Effector memory CD4-positive, alpha-beta T cell (primary cell): ENCODE results near the gene ACE.
"Not testable (repeated sequence)": the region's sequence is repeated elsewhere in the genome, so short reads cannot be mapped to it uniquely, and the experiment has no call there.

Experiments used
- DNase-seq, 3 donors: peaks; one replicate each; pipeline ENCODE4 v3.0.0-alpha.2; 2020
- H3K27ac ChIP-seq: 2 replicates; pipeline ENCODE4 v1.7.0; 2013; ENCODE audit warnings: mild to moderate bottlenecking, low read length, moderate library complexity; ENCODE audit not compliant: insufficient read depth, poor library complexity, severe bottlenecking
- H3K27me3 ChIP-seq: replicated peaks from 2 replicates; pipeline ENCODE4 v1.7.0; 2013; ENCODE audit warnings: mild to moderate bottlenecking, low read length; ENCODE audit not compliant: insufficient read depth, control insufficient read depth, poor library complexity, severe bottlenecking
- H3K36me3 ChIP-seq: 2 replicates; pipeline ENCODE4 v1.7.0; 2013; ENCODE audit warnings: mild to moderate bottlenecking, low read length, moderate library complexity; ENCODE audit not compliant: control insufficient read depth, insufficient read depth
- H3K4me1 ChIP-seq: 2 replicates; pipeline ENCODE4 v1.7.0; 2013; ENCODE audit warnings: low read length, mild to moderate bottlenecking; ENCODE audit not compliant: control insufficient read depth, insufficient read depth, poor library complexity, severe bottlenecking
- H3K4me3 ChIP-seq: 2 replicates; pipeline ENCODE4 v1.7.0; 2013; ENCODE audit warnings: low read length, low read depth, mild to moderate bottlenecking; ENCODE audit not compliant: insufficient read depth, poor library complexity, severe bottlenecking
- H3K9me3 ChIP-seq: 2 replicates; pipeline ENCODE4 v1.7.0; 2013; ENCODE audit warnings: mild to moderate bottlenecking, low read length, moderate library complexity; ENCODE audit not compliant: control insufficient read depth

ACE gene

DNA sequence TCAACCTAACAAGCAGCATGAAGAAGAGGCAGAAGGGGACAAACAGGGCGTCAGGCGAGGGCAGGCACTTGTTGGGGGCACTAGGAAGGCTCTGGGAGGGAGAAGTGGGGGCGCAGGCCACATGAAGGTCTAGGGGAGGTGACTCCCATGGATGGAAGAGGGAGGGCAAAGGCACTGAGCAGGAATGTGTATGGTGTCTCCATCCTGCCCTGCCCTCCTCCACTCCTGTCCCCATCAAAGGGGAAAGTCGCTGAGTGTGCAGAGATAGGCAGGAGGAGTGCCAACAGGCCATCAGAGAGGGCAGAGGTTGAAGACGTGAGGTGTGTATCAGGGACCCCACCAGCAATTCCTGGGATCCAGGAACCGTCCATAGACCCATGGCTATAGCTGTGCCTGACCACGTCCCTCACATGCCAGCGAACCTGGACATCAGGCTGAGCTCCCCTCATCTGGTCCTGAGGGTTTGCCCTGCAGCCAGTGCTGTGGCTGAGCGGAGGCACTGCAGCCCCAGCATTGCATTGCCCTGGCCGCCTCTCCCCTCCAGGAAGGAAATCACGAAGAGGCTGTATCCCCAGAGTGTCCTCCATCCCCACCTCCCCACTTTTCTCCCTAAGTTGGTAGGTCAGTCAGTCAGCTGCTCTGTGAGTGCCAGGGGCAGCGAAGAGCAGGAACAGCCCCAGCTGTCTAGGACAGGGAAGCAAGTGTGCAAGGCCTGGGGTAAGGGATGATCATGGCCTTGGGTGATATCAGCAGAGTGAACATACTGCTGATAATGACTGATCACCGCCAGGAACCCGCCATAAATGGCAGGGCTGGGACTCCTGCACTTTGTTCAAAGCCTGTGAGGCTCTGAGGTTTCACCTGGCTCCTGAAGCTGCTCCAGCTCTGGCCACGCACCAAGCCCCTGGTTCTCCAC is 24.6 kb upstream of the ACE start:
- Histone ChIP-seq H3K4me1 (peaks cover 8% of the 10 kb centered on the region), H3K27me3 (no peaks in the 10 kb centered on the region), H3K27ac (no peak overlapping the region), H3K4me3 (no peak overlapping the region), H3K9me3 (no peaks in the 10 kb centered on the region), H3K36me3 (no peaks in the 10 kb centered on the region)
- no peak for DNase-seq

DNA sequence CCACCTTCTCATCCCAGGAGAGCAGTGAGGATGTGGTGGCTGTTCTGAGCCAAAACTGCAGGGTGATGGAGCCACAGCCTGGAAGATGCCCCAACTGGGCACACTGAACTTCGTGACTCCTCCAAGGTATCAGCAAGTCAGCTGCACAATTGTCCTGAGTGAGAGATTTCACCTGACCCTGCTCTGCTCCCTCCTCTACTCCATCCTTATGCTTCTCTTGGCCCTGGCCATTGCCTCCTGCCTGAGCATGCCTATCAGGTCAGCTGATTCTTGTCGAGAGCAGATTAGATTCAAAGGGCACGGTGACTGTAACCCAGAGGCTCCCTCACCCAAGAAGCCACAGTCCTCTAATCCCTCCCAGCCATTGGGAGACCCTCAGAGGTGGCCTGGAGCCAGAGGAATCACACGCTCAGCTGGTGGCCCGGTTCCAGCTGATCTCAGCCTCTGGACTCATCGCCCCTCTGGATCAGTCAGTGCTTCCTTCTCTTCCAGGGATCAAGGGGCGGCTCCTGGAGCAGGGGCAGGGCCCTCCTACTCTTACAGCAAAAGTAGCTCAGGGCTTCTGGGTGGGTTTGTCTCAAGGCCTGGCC is 23.8 kb upstream of the ACE start:
- Histone ChIP-seq H3K9me3 (no peaks in the 10 kb centered on the region), H3K36me3 (no peaks in the 10 kb centered on the region), H3K27ac (no peak overlapping the region), H3K4me1 (peaks cover under 1% of the 10 kb centered on the region), H3K4me3 (no peak overlapping the region), H3K27me3 (no peaks in the 10 kb centered on the region)
- DNase-seq = no peak

- not testable (repeated sequence) for H3K9me3 ChIP-seq, H3K27ac ChIP-seq, H3K36me3 ChIP-seq, H3K4me1 ChIP-seq, DNase-seq, H3K4me3 ChIP-seq, H3K27me3 ChIP-seq
These were observed 22.5 kb upstream of the ACE start for GRCh38 chr17:63454357-63454756.

- Histone ChIP-seq H3K27ac (no peak overlapping the region), H3K36me3 (no peaks in the 10 kb centered on the region), H3K4me3 (no peak overlapping the region), H3K4me1 (no peaks in the 10 kb centered on the region), H3K9me3 (no peaks in the 10 kb centered on the region), H3K27me3 (no peaks in the 10 kb centered on the region)
- no peak for DNase-seq
These were observed 21.9 kb upstream of the ACE start for GRCh38 chr17:63454915-63455314.

- Histone ChIP-seq H3K4me1 (no peaks in the 10 kb centered on the region), H3K36me3 (no peaks in the 10 kb centered on the region), H3K27me3 (no peaks in the 10 kb centered on the region), H3K9me3 (no peaks in the 10 kb centered on the region), H3K4me3 (no peak overlapping the region), H3K27ac (no peak overlapping the region)
- DNase-seq = no peak
These were observed 21.4 kb upstream of the ACE start for GRCh38 chr17:63455417-63455816.

GRCh38 chr17:63458478-63458877 is 18.4 kb upstream of the ACE start:
- H3K4me1 ChIP-seq = no peaks in the 10 kb centered on the region

GRCh38 chr17:63460018-63460417 is 16.8 kb upstream of the ACE start:
- no peak for DNase-seq
- no peaks in the 10 kb centered on the region for H3K36me3 ChIP-seq
- H3K27me3 ChIP-seq = no peaks in the 10 kb centered on the region
- H3K4me3 ChIP-seq = no peak overlapping the region
- no peaks in the 10 kb centered on the region for H3K9me3 ChIP-seq
- H3K4me1 ChIP-seq = no peaks in the 10 kb centered on the region
- no peak overlapping the region for H3K27ac ChIP-seq

More at GRCh38 chr17:63458478-63458877, 18.4 kb upstream of the ACE start:
- H3K36me3 ChIP-seq = no peaks in the 10 kb centered on the region
- DNase-seq = no peak
- H3K27ac ChIP-seq = no peak overlapping the region
- H3K9me3 ChIP-seq = no peaks in the 10 kb centered on the region
- H3K27me3 ChIP-seq = no peaks in the 10 kb centered on the region
- no peak overlapping the region for H3K4me3 ChIP-seq

GRCh38 chr17:63463771-63464170 is 13.1 kb upstream of the ACE start:
- DNase-seq = no peak
- Histone ChIP-seq H3K4me3 (no peak overlapping the region), H3K9me3 (no peaks in the 10 kb centered on the region), H3K36me3 (no peaks in the 10 kb centered on the region), H3K27ac (no peak overlapping the region), H3K27me3 (no peaks in the 10 kb centered on the region), H3K4me1 (no peaks in the 10 kb centered on the region)

GRCh38 chr17:63464691-63465236 is 12.1 kb upstream of the ACE start:
- Histone ChIP-seq H3K27ac (no peak overlapping the region), H3K9me3 (no peaks in the 10 kb centered on the region), H3K4me1 (no peaks in the 10 kb centered on the region), H3K36me3 (no peaks in the 10 kb centered on the region), H3K4me3 (no peak overlapping the region), H3K27me3 (no peaks in the 10 kb centered on the region)
- no peak for DNase-seq

GRCh38 chr17:63468099-63468498 is 8.8 kb upstream of the ACE start:
- H3K27me3 ChIP-seq, H3K4me3 ChIP-seq, H3K4me1 ChIP-seq, H3K36me3 ChIP-seq, H3K9me3 ChIP-seq, DNase-seq, H3K27ac ChIP-seq: not testable (repeated sequence)
